ENCODE results near the gene ADCY7. TPM values are rescaled to one million over a fixed set of nuclear protein-coding genes. Genes with fewer than 3 reads are reported as not detected.

Gene ADCY7
- total and polyA plus RNA-seq, 9 of the 15 experiments (the other 6 are each of a cell fraction or from before 2014, with no cell fraction given), result 2.3 to 108 (median 28.6) TPM

- TF ChIP-seq, protein P1, sequence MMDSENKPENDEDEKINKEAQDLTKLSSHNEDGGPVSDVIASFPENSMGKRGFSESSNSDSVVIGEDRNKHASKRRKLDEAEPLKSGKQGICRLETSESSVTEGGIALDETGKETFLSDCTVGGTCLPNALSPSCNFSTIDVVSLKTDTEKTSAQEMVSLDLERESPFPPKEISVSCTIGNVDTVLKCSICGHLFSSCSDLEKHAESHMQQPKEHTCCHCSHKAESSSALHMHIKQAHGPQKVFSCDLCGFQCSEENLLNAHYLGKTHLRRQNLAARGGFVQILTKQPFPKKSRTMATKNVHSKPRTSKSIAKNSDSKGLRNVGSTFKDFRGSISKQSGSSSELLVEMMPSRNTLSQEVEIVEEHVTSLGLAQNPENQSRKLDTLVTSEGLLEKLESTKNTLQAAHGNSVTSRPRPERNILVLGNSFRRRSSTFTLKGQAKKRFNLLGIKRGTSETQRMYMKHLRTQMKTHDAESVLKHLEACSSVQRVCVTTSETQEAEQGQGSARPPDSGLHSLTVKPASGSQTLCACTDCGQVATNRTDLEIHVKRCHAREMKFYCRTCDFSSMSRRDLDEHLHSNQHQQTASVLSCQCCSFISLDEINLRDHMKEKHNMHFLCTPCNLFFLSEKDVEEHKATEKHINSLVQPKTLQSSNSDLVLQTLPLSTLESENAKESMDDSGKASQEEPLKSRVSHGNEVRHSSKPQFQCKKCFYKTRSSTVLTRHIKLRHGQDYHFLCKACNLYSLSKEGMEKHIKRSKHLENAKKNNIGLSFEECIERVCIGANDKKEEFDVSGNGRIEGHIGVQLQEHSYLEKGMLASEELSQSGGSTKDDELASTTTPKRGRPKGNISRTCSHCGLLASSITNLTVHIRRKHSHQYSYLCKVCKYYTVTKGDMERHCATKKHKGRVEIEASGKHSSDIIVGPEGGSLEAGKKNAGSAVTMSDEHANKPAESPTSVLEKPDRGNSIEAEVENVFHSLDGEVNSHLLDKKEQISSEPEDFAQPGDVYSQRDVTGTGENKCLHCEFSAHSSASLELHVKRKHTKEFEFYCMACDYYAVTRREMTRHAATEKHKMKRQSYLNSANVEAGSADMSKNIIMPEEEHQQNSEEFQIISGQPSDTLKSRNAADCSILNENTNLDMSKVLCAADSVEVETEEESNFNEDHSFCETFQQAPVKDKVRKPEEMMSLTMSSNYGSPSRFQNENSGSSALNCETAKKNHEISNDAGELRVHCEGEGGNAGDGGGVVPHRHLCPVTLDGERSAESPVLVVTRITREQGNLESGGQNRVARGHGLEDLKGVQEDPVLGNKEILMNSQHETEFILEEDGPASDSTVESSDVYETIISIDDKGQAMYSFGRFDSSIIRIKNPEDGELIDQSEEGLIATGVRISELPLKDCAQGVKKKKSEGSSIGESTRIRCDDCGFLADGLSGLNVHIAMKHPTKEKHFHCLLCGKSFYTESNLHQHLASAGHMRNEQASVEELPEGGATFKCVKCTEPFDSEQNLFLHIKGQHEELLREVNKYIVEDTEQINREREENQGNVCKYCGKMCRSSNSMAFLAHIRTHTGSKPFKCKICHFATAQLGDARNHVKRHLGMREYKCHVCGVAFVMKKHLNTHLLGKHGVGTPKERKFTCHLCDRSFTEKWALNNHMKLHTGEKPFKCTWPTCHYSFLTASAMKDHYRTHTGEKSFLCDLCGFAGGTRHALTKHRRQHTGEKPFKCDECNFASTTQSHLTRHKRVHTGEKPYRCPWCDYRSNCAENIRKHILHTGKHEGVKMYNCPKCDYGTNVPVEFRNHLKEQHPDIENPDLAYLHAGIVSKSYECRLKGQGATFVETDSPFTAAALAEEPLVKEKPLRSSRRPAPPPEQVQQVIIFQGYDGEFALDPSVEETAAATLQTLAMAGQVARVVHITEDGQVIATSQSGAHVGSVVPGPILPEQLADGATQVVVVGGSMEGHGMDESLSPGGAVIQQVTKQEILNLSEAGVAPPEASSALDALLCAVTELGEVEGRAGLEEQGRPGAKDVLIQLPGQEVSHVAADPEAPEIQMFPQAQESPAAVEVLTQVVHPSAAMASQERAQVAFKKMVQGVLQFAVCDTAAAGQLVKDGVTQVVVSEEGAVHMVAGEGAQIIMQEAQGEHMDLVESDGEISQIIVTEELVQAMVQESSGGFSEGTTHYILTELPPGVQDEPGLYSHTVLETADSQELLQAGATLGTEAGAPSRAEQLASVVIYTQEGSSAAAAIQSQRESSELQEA (IDR thresholded peaks at IDR 0.05; ENCODE audit: low read depth), result no peak
- no peak for TF ChIP-seq PHB2 (IDR thresholded peaks at IDR 0.05; ENCODE audit: low read depth)
- TF ChIP-seq ZNF551 (CRISPR knock-in tag; IDR thresholded peaks at IDR 0.05), result no peak
- TF ChIP-seq GATA2 (CRISPR knock-in tag; IDR thresholded peaks at IDR 0.05), result no peak
- no peak for TF ChIP-seq NEUROD1 (IDR thresholded peaks at IDR 0.05; ENCODE audit: borderline replicate concordance, low read depth, low read length, partially characterized antibody)
- no peak for TF ChIP-seq KLF1 (tag; IDR thresholded peaks at IDR 0.05)
- no peak for TF ChIP-seq FIP1L1 (IDR thresholded peaks at IDR 0.05; ENCODE audit: low read depth, low read length, poor library complexity, severe bottlenecking)
- no peak for TF ChIP-seq RBBP5 (IDR thresholded peaks at IDR 0.05; ENCODE audit: borderline replicate concordance, insufficient read depth, low read length, poor library complexity, severe bottlenecking)
- TF ChIP-seq NCOA6 (IDR thresholded peaks at IDR 0.05), result no peak
- no peak for TF ChIP-seq ZNF830 (CRISPR knock-in tag; IDR thresholded peaks at IDR 0.05)
- peak; percentile 39; the same call in 1 of the 2 replicates for TF ChIP-seq CBFA2T2 (conservative IDR thresholded peaks at IDR 0.05)
- 0 out of 2 replicates have a peak, but pooled peaks have one; percentile 28 for TF ChIP-seq ZNF592 (IDR thresholded peaks at IDR 0.05)
- TF ChIP-seq U2AF1 (optimal IDR thresholded peaks at IDR 0.05; ENCODE audit: low read depth, low read length), result no peak
- TF ChIP-seq ZNF589 (CRISPR knock-in tag; IDR thresholded peaks at IDR 0.05; ENCODE audit: low read depth), result no peak
- peak; percentile 18; the same call in 1 of the 2 replicates for TF ChIP-seq TFAP4 (CRISPR knock-in tag; IDR thresholded peaks at IDR 0.05; ENCODE audit: borderline replicate concordance)
- 0 out of 2 replicates have a peak, but pooled peaks have one; percentile 14 for TF ChIP-seq CREM (IDR thresholded peaks at IDR 0.05; ENCODE audit: low read depth)
Observed at GRCh38 chr16:50228364-50228868, 37.9 kb upstream of the ADCY7 start (continued).
